Hematopoietic multipotent progenitor cell treated with erythropoietin and hydrocortisone succinate and interleukin-3 and kit ligand, for 8 days (in vitro differentiated cells): ENCODE data around the gene CACNA1B.
"Not testable (repeated sequence)": the region's sequence is repeated elsewhere in the genome, so short reads cannot be mapped to it uniquely, and the experiment has no call there.

ENCODE experiments used
- DNase-seq: peaks from one replicate; pipeline ENCODE4 v3.0.0-alpha.2; 2015

CACNA1B gene

GRCh38 chr9:137866226-137867141 is 11.1 kb upstream of the CACNA1B start:
- no peak for DNase-seq

- DNase-seq, result no peak
Observed at GRCh38 chr9:137870432-137870831, 7.2 kb upstream of the CACNA1B start.

- no peak for DNase-seq
Observed at GRCh38 chr9:137872296-137872695, 5.3 kb upstream of the CACNA1B start.

GRCh38 chr9:137873408-137873807 is 4.2 kb upstream of the CACNA1B start:
- no peak for DNase-seq

- DNase-seq, result no peak
Observed at GRCh38 chr9:137873858-137874362, 3.7 kb upstream of the CACNA1B start.

GRCh38 chr9:137875354-137875753 is 2.2 kb upstream of the CACNA1B start:
- no peak for DNase-seq

GRCh38 chr9:137875846-137876245 is 1.7 kb upstream of the CACNA1B start:
- no peak for DNase-seq

GRCh38 chr9:137876269-137876668 is 1.3 kb upstream of the CACNA1B start:
- DNase-seq, result no peak

- DNase-seq, result no peak
Observed at GRCh38 chr9:137876781-137877386, 698 bp upstream of the CACNA1B start.

- peak; percentile 6 for DNase-seq
Observed at GRCh38 chr9:137878146-137878941, 762 bp downstream of the CACNA1B start.

- DNase-seq, result no peak
Observed at GRCh38 chr9:137879052-137879451, 1.5 kb downstream of the CACNA1B start.

GRCh38 chr9:137879566-137880150 is 2.1 kb downstream of the CACNA1B start:
- no peak for DNase-seq

- no peak for DNase-seq
Observed at GRCh38 chr9:137880160-137880975, 2.8 kb downstream of the CACNA1B start.

GRCh38 chr9:137880976-137881530 is 3.5 kb downstream of the CACNA1B start:
- DNase-seq, result no peak

- DNase-seq, result no peak
Observed at GRCh38 chr9:137881591-137882505, 4.3 kb downstream of the CACNA1B start.

GRCh38 chr9:137882506-137882821 is 4.9 kb downstream of the CACNA1B start:
- DNase-seq, result no peak

GRCh38 chr9:137883977-137884376 is 6.4 kb downstream of the CACNA1B start:
- DNase-seq, result not testable (repeated sequence)

- peak; percentile 17 for DNase-seq
Observed at GRCh38 chr9:137884547-137884946, 7.0 kb downstream of the CACNA1B start.

GRCh38 chr9:137885121-137885520 is 7.5 kb downstream of the CACNA1B start:
- DNase-seq, result not testable (repeated sequence)

- DNase-seq, result not testable (repeated sequence)
Observed at GRCh38 chr9:137888621-137889020, 11.0 kb downstream of the CACNA1B start.

- not testable (repeated sequence) for DNase-seq
Observed at GRCh38 chr9:137889966-137890365, 12.4 kb downstream of the CACNA1B start.
